Measurements from ENCODE around the gene HOXA7.
A peak's percentile ranks its signal among the peaks of the same experiment; 100 is the strongest.

HOXA7 gene

GRCh38 chr7:27110186-27111031 is 46.1 kb downstream of the HOXA7 start:
- H3K4me1 ChIP-seq (ENCODE audit: control insufficient read depth, insufficient read depth, low read length) = peaks cover 6% of the 10 kb centered on the region
- H3K4me3 ChIP-seq (ENCODE audit: low read depth, low read length) = peak overlapping the region; percentile 70
- peak overlapping the region; percentile 99 for H3K27ac ChIP-seq (ENCODE audit: extremely low read depth, low read depth, low read length)
- CTCF ChIA-PET = interaction anchor here (0.7 to 1.9 kb wide), 7 partner anchors 10 to 256 kb away, joined by 3 to 6 read pairs (median 4); partner anchors contain the start of genes HOXA4 and HOXA5
- peaks cover 11 to 25% of the 10 kb centered on the region in 2 experiments for H3K36me3 ChIP-seq (ENCODE audit: control insufficient read depth in 2 of 2, insufficient read depth in 1 of 2, low read length in 2 of 2)
- no peaks in the 10 kb centered on the region for H3K9me3 ChIP-seq (ENCODE audit: control insufficient read depth, insufficient read depth, low read depth, low read length)
- POLR2A ChIA-PET = interaction anchor here (0.7 to 3.2 kb wide), 8 partner anchors 10 to 246 kb away, joined by 3 to 31 read pairs (median 4); partner anchors contain the start of genes HOXA1, HOXA4 and SKAP2
- no peak for TF ChIP-seq SP3 (tag by site-specific recombination; IDR thresholded peaks at IDR 0.05)
- TF ChIP-seq, protein P1, sequence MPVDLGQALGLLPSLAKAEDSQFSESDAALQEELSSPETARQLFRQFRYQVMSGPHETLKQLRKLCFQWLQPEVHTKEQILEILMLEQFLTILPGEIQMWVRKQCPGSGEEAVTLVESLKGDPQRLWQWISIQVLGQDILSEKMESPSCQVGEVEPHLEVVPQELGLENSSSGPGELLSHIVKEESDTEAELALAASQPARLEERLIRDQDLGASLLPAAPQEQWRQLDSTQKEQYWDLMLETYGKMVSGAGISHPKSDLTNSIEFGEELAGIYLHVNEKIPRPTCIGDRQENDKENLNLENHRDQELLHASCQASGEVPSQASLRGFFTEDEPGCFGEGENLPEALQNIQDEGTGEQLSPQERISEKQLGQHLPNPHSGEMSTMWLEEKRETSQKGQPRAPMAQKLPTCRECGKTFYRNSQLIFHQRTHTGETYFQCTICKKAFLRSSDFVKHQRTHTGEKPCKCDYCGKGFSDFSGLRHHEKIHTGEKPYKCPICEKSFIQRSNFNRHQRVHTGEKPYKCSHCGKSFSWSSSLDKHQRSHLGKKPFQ (tag by site-specific recombination; IDR thresholded peaks at IDR 0.05) = 0 out of 2 replicates have a peak, but pooled peaks have one; percentile 26
- TF ChIP-seq, protein P2, sequence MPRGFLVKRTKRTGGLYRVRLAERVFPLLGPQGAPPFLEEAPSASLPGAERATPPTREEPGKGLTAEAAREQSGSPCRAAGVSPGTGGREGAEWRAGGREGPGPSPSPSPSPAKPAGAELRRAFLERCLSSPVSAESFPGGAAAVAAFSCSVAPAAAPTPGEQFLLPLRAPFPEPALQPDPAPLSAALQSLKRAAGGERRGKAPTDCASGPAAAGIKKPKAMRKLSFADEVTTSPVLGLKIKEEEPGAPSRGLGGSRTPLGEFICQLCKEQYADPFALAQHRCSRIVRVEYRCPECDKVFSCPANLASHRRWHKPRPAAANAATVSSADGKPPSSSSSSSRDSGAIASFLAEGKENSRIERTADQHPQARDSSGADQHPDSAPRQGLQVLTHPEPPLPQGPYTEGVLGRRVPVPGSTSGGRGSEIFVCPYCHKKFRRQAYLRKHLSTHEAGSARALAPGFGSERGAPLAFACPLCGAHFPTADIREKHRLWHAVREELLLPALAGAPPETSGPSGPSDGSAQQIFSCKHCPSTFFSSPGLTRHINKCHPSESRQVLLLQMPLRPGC (tag by site-specific recombination; IDR thresholded peaks at IDR 0.05) = 0 out of 2 replicates have a peak, but pooled peaks have one; percentile 42
- TF ChIP-seq ZEB2 (tag by site-specific recombination; IDR thresholded peaks at IDR 0.05) = 0 out of 2 replicates have a peak, but pooled peaks have one; percentile 29
- 0 out of 2 replicates have a peak, but pooled peaks have one; percentile 27 for TF ChIP-seq ZBTB8A (tag by site-specific recombination; IDR thresholded peaks at IDR 0.05)
- peak; percentile 87 for TF ChIP-seq ZNF843 (tag by site-specific recombination; IDR thresholded peaks at IDR 0.05)
- TF ChIP-seq ZNF366 (tag by site-specific recombination; conservative IDR thresholded peaks at IDR 0.05) = no peak
- no peak for TF ChIP-seq PRDM2 (tag by site-specific recombination; IDR thresholded peaks at IDR 0.05; ENCODE audit: borderline replicate concordance)
- TF ChIP-seq, protein P3, sequence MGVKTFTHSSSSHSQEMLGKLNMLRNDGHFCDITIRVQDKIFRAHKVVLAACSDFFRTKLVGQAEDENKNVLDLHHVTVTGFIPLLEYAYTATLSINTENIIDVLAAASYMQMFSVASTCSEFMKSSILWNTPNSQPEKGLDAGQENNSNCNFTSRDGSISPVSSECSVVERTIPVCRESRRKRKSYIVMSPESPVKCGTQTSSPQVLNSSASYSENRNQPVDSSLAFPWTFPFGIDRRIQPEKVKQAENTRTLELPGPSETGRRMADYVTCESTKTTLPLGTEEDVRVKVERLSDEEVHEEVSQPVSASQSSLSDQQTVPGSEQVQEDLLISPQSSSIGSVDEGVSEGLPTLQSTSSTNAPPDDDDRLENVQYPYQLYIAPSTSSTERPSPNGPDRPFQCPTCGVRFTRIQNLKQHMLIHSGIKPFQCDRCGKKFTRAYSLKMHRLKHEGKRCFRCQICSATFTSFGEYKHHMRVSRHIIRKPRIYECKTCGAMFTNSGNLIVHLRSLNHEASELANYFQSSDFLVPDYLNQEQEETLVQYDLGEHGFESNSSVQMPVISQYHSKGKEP (tag by site-specific recombination; IDR thresholded peaks at IDR 0.05) = 0 out of 2 replicates have a peak, but pooled peaks have one; percentile 13
- peak; percentile 29; the same call in 1 of the 2 replicates for TF ChIP-seq ZNF449 (tag by site-specific recombination; IDR thresholded peaks at IDR 0.05)
- peak; percentile 61; the same call in 1 of the 2 replicates for TF ChIP-seq MZF1 (tag by site-specific recombination; IDR thresholded peaks at IDR 0.05; ENCODE audit: borderline replicate concordance)
- TF ChIP-seq ZNF404 (tag by site-specific recombination; IDR thresholded peaks at IDR 0.05) = no peak
- TF ChIP-seq KLF10 (tag by site-specific recombination; IDR thresholded peaks at IDR 0.05) = peak; percentile 49; the same call in 1 of the 2 replicates
- TF ChIP-seq, protein P4, sequence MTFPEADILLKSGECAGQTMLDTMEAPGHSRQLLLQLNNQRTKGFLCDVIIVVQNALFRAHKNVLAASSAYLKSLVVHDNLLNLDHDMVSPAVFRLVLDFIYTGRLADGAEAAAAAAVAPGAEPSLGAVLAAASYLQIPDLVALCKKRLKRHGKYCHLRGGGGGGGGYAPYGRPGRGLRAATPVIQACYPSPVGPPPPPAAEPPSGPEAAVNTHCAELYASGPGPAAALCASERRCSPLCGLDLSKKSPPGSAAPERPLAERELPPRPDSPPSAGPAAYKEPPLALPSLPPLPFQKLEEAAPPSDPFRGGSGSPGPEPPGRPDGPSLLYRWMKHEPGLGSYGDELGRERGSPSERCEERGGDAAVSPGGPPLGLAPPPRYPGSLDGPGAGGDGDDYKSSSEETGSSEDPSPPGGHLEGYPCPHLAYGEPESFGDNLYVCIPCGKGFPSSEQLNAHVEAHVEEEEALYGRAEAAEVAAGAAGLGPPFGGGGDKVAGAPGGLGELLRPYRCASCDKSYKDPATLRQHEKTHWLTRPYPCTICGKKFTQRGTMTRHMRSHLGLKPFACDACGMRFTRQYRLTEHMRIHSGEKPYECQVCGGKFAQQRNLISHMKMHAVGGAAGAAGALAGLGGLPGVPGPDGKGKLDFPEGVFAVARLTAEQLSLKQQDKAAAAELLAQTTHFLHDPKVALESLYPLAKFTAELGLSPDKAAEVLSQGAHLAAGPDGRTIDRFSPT (tag by site-specific recombination; IDR thresholded peaks at IDR 0.05) = peak; percentile 45; the same call in 1 of the 2 replicates
- TF ChIP-seq YY1 (tag by site-specific recombination; IDR thresholded peaks at IDR 0.05) = peak; percentile 45; the same call in 1 of the 2 replicates
- peak; percentile 97 for TF ChIP-seq FEZF1 (tag by site-specific recombination; IDR thresholded peaks at IDR 0.05)
- TF ChIP-seq KLF9 (tag by site-specific recombination; IDR thresholded peaks at IDR 0.05; ENCODE audit: low read depth) = peak; percentile 61; the same call in 1 of the 2 replicates
- no peak for TF ChIP-seq ZNF785 (tag by site-specific recombination; IDR thresholded peaks at IDR 0.05)
- TF ChIP-seq PRDM1 (tag by site-specific recombination; IDR thresholded peaks at IDR 0.05) = peak; percentile 37; the same call in 1 of the 2 replicates
- no peak for TF ChIP-seq ZNF174 (tag by site-specific recombination; IDR thresholded peaks at IDR 0.05)
- 0 out of 2 replicates have a peak, but pooled peaks have one; percentile 46 for TF ChIP-seq ZNF660 (tag by site-specific recombination; IDR thresholded peaks at IDR 0.05)
